GM23248 (cell line): ENCODE results near the gene LATS2. TPM values are rescaled to one million over a fixed set of nuclear protein-coding genes. Genes with fewer than 3 reads are reported as not detected.
"Not testable (repeated sequence)": the region's sequence is repeated elsewhere in the genome, so short reads cannot be mapped to it uniquely, and the experiment has no call there.

Experiments
- DNase-seq: peaks from one replicate; pipeline ENCODE4 v3.0.0-alpha.2; 2015
- H2AFZ ChIP-seq: fragments of 200-600 bp; sonication (generic); 2 replicates; pipeline ENCODE4 v1.6.1; 2016; ENCODE audit warnings: antibody characterized with exemption
- H3F3A ChIP-seq: fragments of 200-600 bp; sonication (generic); 2 replicates; pipeline ENCODE4 v1.6.1; 2016; ENCODE audit warnings: mild to moderate bottlenecking, antibody characterized with exemption, mixed run types; ENCODE audit not compliant: insufficient read depth
- H3K27ac ChIP-seq: fragments of 200-600 bp; sonication (generic); 2 replicates; pipeline ENCODE4 v1.5.1; 2016; ENCODE audit warnings: mild to moderate bottlenecking
- H3K27me3 ChIP-seq: fragments of 200-600 bp; sonication (generic); replicated peaks from 2 replicates; pipeline ENCODE4 v1.6.1; 2016; ENCODE audit warnings: mild to moderate bottlenecking; ENCODE audit not compliant: insufficient read depth
- H3K36me3 ChIP-seq: fragments of 200-600 bp; sonication (generic); 2 replicates; pipeline ENCODE4 v1.6.1; 2016; ENCODE audit warnings: low read depth, mild to moderate bottlenecking
- H3K4me1 ChIP-seq: fragments of 200-600 bp; sonication (generic); 2 replicates; pipeline ENCODE4 v1.6.1; 2016; ENCODE audit warnings: mild to moderate bottlenecking; ENCODE audit not compliant: insufficient read depth
- H3K4me2 ChIP-seq: fragments of 200-600 bp; sonication (generic); one replicate; pipeline ENCODE4 v1.6.1; 2016; ENCODE audit warnings: mild to moderate bottlenecking; ENCODE audit not compliant: unreplicated experiment
- H3K4me3 ChIP-seq: fragments of 200-600 bp; sonication (generic); 2 replicates; pipeline ENCODE4 v1.5.1; 2016; ENCODE audit warnings: mild to moderate bottlenecking
- H3K79me2 ChIP-seq: fragments of 200-600 bp; sonication (generic); 2 replicates; pipeline ENCODE4 v1.6.1; 2016; ENCODE audit warnings: mild to moderate bottlenecking; ENCODE audit not compliant: insufficient read depth
- H3K9ac ChIP-seq: fragments of 200-600 bp; sonication (generic); 2 replicates; pipeline ENCODE4 v1.6.1; 2016; ENCODE audit warnings: mild to moderate bottlenecking
- H3K9me2 ChIP-seq: fragments of 200-600 bp; sonication (generic); 2 replicates; pipeline ENCODE4 v1.6.1; 2016; ENCODE audit warnings: mixed run types, mild to moderate bottlenecking, moderate library complexity; ENCODE audit not compliant: insufficient read depth
- H3K9me3 ChIP-seq: fragments of 200-600 bp; sonication (generic); one replicate; pipeline ENCODE4 v1.6.1; 2017; ENCODE audit warnings: low read depth
- H4K20me1 ChIP-seq: fragments of 200-600 bp; sonication (generic); 2 replicates; pipeline ENCODE4 v1.6.0; 2016; ENCODE audit not compliant: insufficient read depth
- EZH2 ChIP-seq: fragments of 200-600 bp; sonication (generic); IDR thresholded peaks from 2 replicates; pipeline ENCODE4 v1.6.1; 2018; ENCODE audit warnings: antibody characterized with exemption, mild to moderate bottlenecking; ENCODE audit not compliant: insufficient read depth, poor library complexity, severe bottlenecking
- EZH2phosphoT487 ChIP-seq: fragments of 200-600 bp; sonication (generic); IDR thresholded peaks from 2 replicates; pipeline ENCODE4 v1.6.1; 2018; ENCODE audit warnings: antibody characterized with exemption, moderate library complexity, mild to moderate bottlenecking, low read depth; ENCODE audit not compliant: insufficient read depth
- WGBS, 2 experiments: methylation state at CpG; one replicate each; pipeline ENCODE4 v1.1.6; 2015 to 2017; ENCODE audit warnings: low lambda C conversion rate in 2 of 2, low coverage in 1 of 2; ENCODE audit errors: missing lambda C conversion rate in 2 of 2; 5-methylcytosine and 5-hydroxymethylcytosine counted together
- in situ Hi-C: fragments of 300-500 bp; cut with MboI; formaldehyde crosslinking; loops from 2 replicates; pipeline ENCODE4 v1.15.0; 2020
- polyA plus RNA-seq: library from polyadenylated mRNA; unstranded; fragments of >200 nt; fragmentation: Nextera tagmentation; extraction: Ambion mirVana; gene quantifications from 2 replicates; pipeline ENCODE4 v1.2.1, GENCODE V29; 2016
- total RNA-seq: library from RNA; depleted of rRNA; stranded (reverse); fragments of >200 nt; shearing (Covaris generic); gene quantifications from 2 replicates; pipeline ENCODE4 v1.2.3, GENCODE V29; 2014

The LATS2 gene
- total and polyA plus RNA-seq, 2 experiments from 2014 or later: 11.8 to 23.0 TPM

DNA sequence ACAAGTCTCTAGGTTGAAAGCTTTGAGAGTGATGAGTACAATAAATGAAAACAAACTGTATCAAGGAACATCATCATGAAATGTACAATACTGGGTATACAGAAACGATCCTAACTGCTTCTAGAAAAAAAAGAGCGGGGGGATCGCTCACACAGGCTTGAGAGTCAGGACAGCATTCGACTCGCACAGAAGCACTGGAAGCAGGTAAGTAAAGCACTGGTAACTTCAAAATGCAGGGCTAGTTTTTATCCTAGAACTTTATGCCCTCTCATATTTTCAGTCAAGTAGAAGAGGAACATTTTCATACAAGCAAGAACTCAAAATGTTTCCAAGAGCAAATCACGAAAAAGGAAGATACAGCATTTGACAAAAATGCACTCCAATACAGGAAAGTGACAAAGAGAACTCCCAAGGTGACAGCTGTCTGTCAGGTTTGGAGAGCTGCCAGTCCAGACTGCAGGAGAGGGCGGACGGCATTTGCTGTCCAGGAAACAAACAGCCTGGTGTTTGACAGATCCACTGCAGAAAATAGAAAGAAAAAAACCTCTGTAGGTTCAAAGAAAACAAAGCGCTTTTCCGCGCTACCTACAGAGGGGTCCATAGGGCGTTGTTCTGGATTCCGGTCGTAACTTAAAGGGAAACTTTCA lies 100.6 kb downstream of the LATS2 start:
- in situ Hi-C loops: no loop called here
- Histone ChIP-seq H3K9me2 (no peaks in the 10 kb centered on the region), H3K4me2 (no peak overlapping the region), H3K4me3 (0 out of 2 replicates have a peak overlapping the region, but pooled peaks have one; percentile 22), H2AFZ (peak overlapping the region; percentile 27; the same call in 1 of the 2 replicates), H3K9ac (no peak overlapping the region), H3F3A (no peaks in the 10 kb centered on the region), H4K20me1 (no peaks in the 10 kb centered on the region), H3K9me3 (no peaks in the 10 kb centered on the region), H3K27ac (no peak overlapping the region), H3K4me1 (no peaks in the 10 kb centered on the region), H3K27me3 (no peaks in the 10 kb centered on the region; the same call in 1 of the 2 replicates), H3K79me2 (no peaks in the 10 kb centered on the region), H3K36me3 (no peaks in the 10 kb centered on the region)
- no peak for DNase-seq
- TF ChIP-seq EZH2 (no peak), EZH2phosphoT487 (no peak)
- WGBS, 2 experiments: 15 to 17% methylated on average over 14 of the region's 14 CpGs

- H3K4me3 ChIP-seq, H4K20me1 ChIP-seq, H3K27me3 ChIP-seq, H3F3A ChIP-seq, H3K79me2 ChIP-seq, H3K4me2 ChIP-seq, H3K4me1 ChIP-seq, H3K27ac ChIP-seq, H2AFZ ChIP-seq, H3K9ac ChIP-seq, in situ Hi-C loops, H3K36me3 ChIP-seq, H3K9me3 ChIP-seq, H3K9me2 ChIP-seq: not testable (repeated sequence)
- peak; percentile 42 for DNase-seq
- 67% methylated on average over 10 of the region's 10 CpGs for whole genome bisulfite sequencing, 2 experiments
These were observed 104.3 kb downstream of the LATS2 start for GRCh38 chr13:20957049-20957620.

DNA sequence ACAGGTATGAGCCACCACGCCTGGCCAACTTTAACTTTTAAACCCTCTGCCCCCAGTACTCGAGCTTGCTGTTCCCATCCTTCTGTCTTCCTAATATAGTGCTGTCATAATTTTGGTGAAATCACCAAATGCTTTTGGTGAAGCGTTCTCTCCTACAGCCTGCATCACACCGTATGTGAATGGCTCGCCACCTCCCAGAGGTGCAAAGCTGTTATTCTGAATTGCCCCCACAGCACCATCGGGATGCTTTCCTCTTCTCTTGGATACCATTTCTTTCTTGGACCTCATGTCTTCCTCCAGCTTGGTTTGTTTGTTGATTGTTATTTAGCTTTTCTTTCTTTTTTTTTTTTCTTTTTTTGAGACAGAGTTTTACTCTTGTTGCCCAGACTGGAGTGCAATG lies 105.9 kb downstream of the LATS2 start:
- 85 to 89% methylated on average over 6 of the region's 6 CpGs for WGBS, 2 experiments
- Histone ChIP-seq H3K4me3 (no peak overlapping the region), H3K27me3 (no peaks in the 10 kb centered on the region)

DNA sequence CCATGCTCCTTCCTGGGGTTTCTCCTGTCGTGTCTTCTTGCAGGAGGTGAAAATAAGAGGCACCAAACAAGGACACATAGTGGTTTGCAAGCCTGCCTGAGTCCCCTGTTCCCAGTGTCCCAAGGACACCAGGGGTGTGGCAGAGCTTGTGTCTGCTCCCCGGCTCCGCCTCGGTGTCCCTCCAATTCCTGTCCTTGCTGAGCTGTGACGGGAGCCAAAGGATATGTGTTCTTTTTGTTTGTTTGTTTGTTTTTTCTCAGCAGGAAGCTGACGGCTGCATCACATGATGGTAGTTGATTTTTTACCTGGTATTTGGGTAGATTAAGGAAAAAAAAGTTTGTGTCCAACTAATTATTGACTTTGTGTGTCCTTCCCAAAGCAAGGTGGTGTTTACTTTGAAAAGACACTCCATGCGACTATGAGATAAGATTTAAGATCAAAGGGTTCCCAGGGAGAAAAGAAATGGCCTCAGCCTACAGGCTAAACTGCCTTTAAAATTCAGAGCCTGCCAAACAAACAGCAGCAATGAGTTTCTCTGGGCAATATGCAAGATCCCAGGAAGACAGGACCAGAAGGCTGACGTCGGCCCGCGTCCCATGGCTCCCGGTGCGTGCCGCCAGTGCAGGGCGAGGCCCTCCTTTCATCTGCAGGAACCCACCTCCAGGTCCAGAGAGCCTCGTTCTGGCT lies 108.0 kb downstream of the LATS2 start:
- H3K4me3 ChIP-seq: no peak overlapping the region
- no peaks in the 10 kb centered on the region for H3K9me2 ChIP-seq
- no peaks in the 10 kb centered on the region for H3K4me1 ChIP-seq
- H4K20me1 ChIP-seq: no peaks in the 10 kb centered on the region
- no peak overlapping the region for H3K27ac ChIP-seq
- no peaks in the 10 kb centered on the region for H3K36me3 ChIP-seq
- WGBS, 2 experiments: 63 to 66% methylated on average over 16 of the region's 16 CpGs
- no peaks in the 10 kb centered on the region for H3K79me2 ChIP-seq
- no peaks in the 10 kb centered on the region for H3K9me3 ChIP-seq
- DNase-seq: no peak
- H2AFZ ChIP-seq: no peak overlapping the region
- no peak for TF ChIP-seq EZH2
- TF ChIP-seq EZH2phosphoT487: no peak
- in situ Hi-C loops: no loop called here
- H3K9ac ChIP-seq: no peak overlapping the region
- no peaks in the 10 kb centered on the region for H3K27me3 ChIP-seq
- H3K4me2 ChIP-seq: no peak overlapping the region
- H3F3A ChIP-seq: no peaks in the 10 kb centered on the region

More for the DNA sequence above, 105.9 kb downstream of the LATS2 start:
- Histone ChIP-seq H3K9me2 (no peaks in the 10 kb centered on the region), H3K9me3 (no peaks in the 10 kb centered on the region), H3K9ac (no peak overlapping the region), H3K4me2 (no peak overlapping the region), H3K27ac (no peak overlapping the region), H4K20me1 (no peaks in the 10 kb centered on the region), H3F3A (no peaks in the 10 kb centered on the region), H3K36me3 (no peaks in the 10 kb centered on the region), H2AFZ (no peak overlapping the region), H3K4me1 (no peaks in the 10 kb centered on the region), H3K79me2 (no peaks in the 10 kb centered on the region)
- no peak for DNase-seq
- in situ Hi-C loops: no loop called here
- no peak for TF ChIP-seq EZH2
- TF ChIP-seq EZH2phosphoT487: no peak
